GM12878 (cell line): Measurements from ENCODE around the gene PTPRU. TPM values are rescaled to one million over a fixed set of nuclear protein-coding genes. Genes with fewer than 3 reads are reported as not detected.

ENCODE experiments used
- ATAC-seq: fragments of 200-7000 bp; cut with Tn5 transposase; 3 replicates; pipeline ENCODE4 v1.9.1; 2020; ENCODE audit warnings: mild to moderate bottlenecking, moderate library complexity
- BruUV-seq: library from RNA; stranded (reverse); fragments of 400-500 nt; replicated peaks from 2 replicates; lab custom pipeline; 2021; lab: Mats Ljungman, UMichigan
- CTCF ChIA-PET: fragments of 300-600 bp; sonication (Branson Sonifier 250); formaldehyde crosslinking; extraction: SDS; loops from one replicate; lab custom pipeline; 2021; ENCODE audit warnings: inconsistent platforms; lab: Yijun Ruan, JAX
- POLR2A ChIA-PET: fragments of 350-600 bp; formaldehyde crosslinking; extraction: SDS; loops from one replicate; lab custom pipeline; 2021; ENCODE audit warnings: inconsistent platforms; lab: Charles Lee
- RAD21 ChIA-PET: fragments of 300-600 bp; sonication (Branson Sonifier 250); formaldehyde crosslinking; loops from one replicate; lab custom pipeline; 2023; ENCODE audit warnings: antibody characterized with exemption; ENCODE audit not compliant: unreplicated experiment; lab: Charles Lee
- SMC1A ChIA-PET: fragments of 300-600 bp; sonication (Branson Sonifier 250); formaldehyde crosslinking; loops from one replicate; lab custom pipeline; 2023; ENCODE audit not compliant: unreplicated experiment, uncharacterized antibody; lab: Charles Lee
- DNase-seq: peaks from one replicate; pipeline ENCODE4 v3.0.0-alpha.2; 2011; ENCODE audit warnings: low read depth, low spot score
- FAIRE-seq: peaks from 3 replicates; lab custom pipeline; 2011; peaks lifted over from hg19 to GRCh38; lab: Jason Lieb, UNC
- H2AFZ ChIP-seq: 2 replicates; pipeline ENCODE4 v1.6.0; 2011; ENCODE audit warnings: low read depth, low read length, control low read depth; ENCODE audit not compliant: control insufficient read depth
- H3K27ac ChIP-seq: 2 replicates; pipeline ENCODE4 v1.5.1; 2011; ENCODE audit warnings: control low read depth; ENCODE audit not compliant: control insufficient read depth, insufficient read depth
- H3K27me3 ChIP-seq, 2 experiments: replicated peaks in 1 of 2; 2 replicates each; pipeline versions ENCODE4 v1.6.0 to v1.6.1; 2011; ENCODE audit warnings: low read length in 1 of 2; ENCODE audit not compliant: control insufficient read depth in 2 of 2, insufficient read depth in 2 of 2
- H3K36me3 ChIP-seq, 2 experiments: 2 replicates each; pipeline ENCODE4 v1.5.1; 2011; ENCODE audit warnings: low read length in 1 of 2; ENCODE audit not compliant: control insufficient read depth in 2 of 2, insufficient read depth in 2 of 2
- H3K4me1 ChIP-seq: 2 replicates; pipeline ENCODE4 v1.6.1; 2011; ENCODE audit warnings: mild to moderate bottlenecking, low read length, moderate library complexity, mixed read lengths; ENCODE audit not compliant: control insufficient read depth, insufficient read depth
- H3K4me2 ChIP-seq: 2 replicates; pipeline ENCODE4 v1.6.0; 2011; ENCODE audit warnings: control low read depth; ENCODE audit not compliant: control insufficient read depth, insufficient read depth
- H3K4me3 ChIP-seq: fragments of 200-600 bp; sonication (generic); 2 replicates; pipeline ENCODE4 v1.5.1; 2016
- H3K79me2 ChIP-seq: 2 replicates; pipeline ENCODE4 v1.6.0; 2011; ENCODE audit warnings: low read length; ENCODE audit not compliant: control insufficient read depth, insufficient read depth
- H3K9ac ChIP-seq: 2 replicates; pipeline ENCODE4 v1.8.0; 2011; ENCODE audit warnings: low read length, control low read depth, mixed read lengths; ENCODE audit not compliant: control insufficient read depth, insufficient read depth
- H3K9me3 ChIP-seq: replicated peaks from 3 replicates; pipeline ENCODE4 v1.5.1; 2011; ENCODE audit warnings: mild to moderate bottlenecking, low read length; ENCODE audit not compliant: control insufficient read depth, insufficient read depth
- H4K20me1 ChIP-seq: 2 replicates; pipeline ENCODE4 v1.6.0; 2011; ENCODE audit not compliant: control insufficient read depth, insufficient read depth
- CTCF ChIP-seq, 3 experiments: IDR thresholded peaks in 2 of 3; conservative IDR thresholded peaks in 1 of 3; 2 replicates each; pipeline ENCODE4 v1.5.1; 2011; ENCODE audit warnings: low read depth in 3 of 3, low read length in 3 of 3, mild to moderate bottlenecking in 3 of 3, control low read depth in 2 of 3, moderate library complexity in 2 of 3, inconsistent platforms in 1 of 3, mixed read lengths in 1 of 3; ENCODE audit not compliant: control insufficient read depth in 2 of 3, insufficient read depth in 1 of 3; ENCODE audit errors: extremely low read depth in 1 of 3
- HDAC6 ChIP-seq: fragments of 200-600 bp; sonication (generic); IDR thresholded peaks from one replicate; pipeline ENCODE4 v1.8.0; 2017; ENCODE audit warnings: antibody characterized with exemption; ENCODE audit not compliant: unreplicated experiment
- IRF5 ChIP-seq: fragments of 450-650 bp; IDR thresholded peaks from 2 replicates; pipeline ENCODE4 v1.6.1; 2017; ENCODE audit warnings: borderline replicate concordance
- NFYB ChIP-seq: IDR thresholded peaks from 2 replicates; pipeline ENCODE4 v1.6.1; 2011; ENCODE audit warnings: low read depth, mild to moderate bottlenecking, low read length, improper control_type of control experiment, moderate library complexity; ENCODE audit not compliant: insufficient read depth
- POLR2AphosphoS2 ChIP-seq: IDR thresholded peaks from 2 replicates; pipeline ENCODE4 v1.6.1; 2011; ENCODE audit warnings: low read depth, mild to moderate bottlenecking, low read length, improper control_type of control experiment, moderate library complexity
- RAD21 ChIP-seq: IDR thresholded peaks from 2 replicates; pipeline ENCODE4 v1.6.1; 2011; ENCODE audit warnings: mild to moderate bottlenecking, low read depth, low read length, moderate library complexity; ENCODE audit not compliant: insufficient read depth
- RB1 ChIP-seq: fragments of 450-650 bp; formaldehyde crosslinking; IDR thresholded peaks from 2 replicates; pipeline ENCODE4 v1.6.1; 2017; ENCODE audit warnings: mild to moderate bottlenecking, borderline replicate concordance
- SMC3 ChIP-seq: IDR thresholded peaks from 2 replicates; pipeline ENCODE4 v1.6.1; 2011; ENCODE audit warnings: low read length, improper control_type of control experiment, borderline replicate concordance
- SUZ12 ChIP-seq: fragments of 200-600 bp; sonication (generic); IDR thresholded peaks from one replicate; pipeline ENCODE4 v1.6.1; 2018; ENCODE audit warnings: antibody characterized with exemption, mild to moderate bottlenecking; ENCODE audit not compliant: unreplicated experiment
- YBX1 ChIP-seq: fragments of 450-650 bp; IDR thresholded peaks from 2 replicates; pipeline ENCODE4 v1.6.1; 2016; ENCODE audit warnings: antibody characterized with exemption
- WGBS: methylation state at CpG from one replicate; pipeline ENCODE4 v1.1.6; 2016; ENCODE audit warnings: low lambda C conversion rate; ENCODE audit not compliant: insufficient replicate concordance, insufficient coverage; ENCODE audit errors: missing lambda C conversion rate; 5-methylcytosine and 5-hydroxymethylcytosine counted together
- in situ Hi-C: fragments of 300-500 bp; cut with MboI; formaldehyde crosslinking; loops from 9 replicates; pipeline ENCODE4 v1.14.3; 2018; ENCODE audit warnings: mixed read lengths
- intact Hi-C: fragments of 100-400 bp; cut with micrococcal nuclease; formaldehyde crosslinking; loops from one replicate; pipeline ENCODE4 v1.14.2; 2022; ENCODE audit not compliant: unreplicated experiment
- polyA plus RNA-seq, 11 experiments: library from polyadenylated mRNA; depleted of rRNA in 4 of 11; unstranded in 6 of 11; stranded (reverse) in 5 of 11; fragments of >200 nt; fragmentation: Nextera tagmentation in 4 of 11; fragmentation: Illumina TruSeq in 1 of 11; extraction: Ambion mirVana in 4 of 11; extraction: Trizol in 1 of 11; gene quantifications; 1 replicate in 1 of 11; 2 replicates in 10 of 11; pipeline versions ENCODE4 v1.2.1 to v1.2.3, GENCODE V29; 2011 to 2016; ENCODE audit warnings: inconsistent platforms in 2 of 11, missing spikeins in 2 of 11, low read depth in 1 of 11
- total RNA-seq, 4 experiments: library from RNA; depleted of rRNA in 3 of 4; stranded (reverse); fragments of >200 nt in 3 of 4; fragmentation: Illumina TruSeq in 1 of 4; extraction: Trizol in 1 of 4; gene quantifications; 2 replicates each; pipeline versions ENCODE4 v1.2.1 to v1.2.3, GENCODE V29; 2013 to 2021
- TF ChIP-seq, protein P1 (sequence below): fragments of 450-650 bp; IDR thresholded peaks from 2 replicates; pipeline ENCODE4 v1.6.1; 2014; ENCODE audit warnings: mild to moderate bottlenecking
- TF ChIP-seq, protein P2 (sequence below): IDR thresholded peaks from 2 replicates; pipeline ENCODE4 v1.6.1; 2011; ENCODE audit warnings: borderline replicate concordance, low read depth, mild to moderate bottlenecking, moderate library complexity, low read length; ENCODE audit not compliant: insufficient read depth, poor library complexity, severe bottlenecking

PTPRU gene
- total and polyA plus RNA-seq, 10 of the 15 experiments (the other 5 are each of a cell fraction or from before 2014, with no cell fraction given), result 0.04 to 2.5 (median 0.73) TPM

GRCh38 chr1:29197590-29197924, 38.8 kb upstream of the PTPRU start:
- H3K4me3 ChIP-seq, result no peak overlapping the region
- peaks cover 5 to 18% of the 10 kb centered on the region in 2 experiments for H3K36me3 ChIP-seq
- H3K4me1 ChIP-seq, result peaks cover 2% of the 10 kb centered on the region; the same call in 1 of the 2 replicates
- ChIA-PET SMC1A (interaction anchor here (0.7 to 8.3 kb wide), 11 partner anchors 10 to 413 kb away, joined by 3 to 127 read pairs (median 4); partner anchors contain the start of gene SRSF4), RAD21 (interaction anchor here (0.5 to 2.0 kb wide), 10 partner anchors 8 to 320 kb away, joined by 3 to 15 read pairs (median 6); partner anchors contain the start of gene SRSF4), POLR2A (interaction anchor here (0.5 to 1.8 kb wide), 3 partner anchors 16 to 414 kb away, joined by 3 to 10 read pairs (median 3); partner anchors contain the start of gene SRSF4), CTCF (interaction anchor here (0.7 to 5.2 kb wide), 22 partner anchors 10 to 788 kb away, joined by 3 to 44 read pairs (median 4); partner anchors contain the start of gene SRSF4)
- in situ Hi-C loops, result loop anchor here (5.0 kb wide), 2 partner anchors 315 to 415 kb away; no protein-coding TSS in a partner anchor
- H3K4me2 ChIP-seq, result no peak overlapping the region
- H3K27ac ChIP-seq, result no peak overlapping the region
- no peaks in the 10 kb centered on the region for H3K27me3 ChIP-seq
- no TSS peak for BruUV-seq
- no peak overlapping the region for H3K9ac ChIP-seq
- DNase-seq, result no peak
- no peaks in the 10 kb centered on the region for H4K20me1 ChIP-seq
- 100% methylated on average over 2 of the region's 2 CpGs for WGBS
- no peaks in the 10 kb centered on the region for H3K9me3 ChIP-seq
- ATAC-seq, result peak; percentile 97
- intact Hi-C loops, result no loop called here
- TF ChIP-seq POLR2AphosphoS2 (no peak), SMC3 (peak; percentile 37; the same call in 1 of the 2 replicates), IRF5 (no peak), YBX1 (no peak), HDAC6 (no peak), NFYB (no peak), SUZ12 (no peak), RB1 (no peak), CTCF (IDR thresholded peaks at IDR 0.05 in 2 of 3, conservative IDR thresholded peaks at IDR 0.05 in 1 of 3; ENCODE audit: control insufficient read depth in 2 of 3, extremely low read depth in 1 of 3, insufficient read depth in 1 of 3, low read depth in 3 of 3, low read length in 3 of 3) (peak; percentile 32 to 55 (median 47); a peak in 5 of 6 replicates), RAD21 (peak; percentile 41)
- TF ChIP-seq, protein P1, sequence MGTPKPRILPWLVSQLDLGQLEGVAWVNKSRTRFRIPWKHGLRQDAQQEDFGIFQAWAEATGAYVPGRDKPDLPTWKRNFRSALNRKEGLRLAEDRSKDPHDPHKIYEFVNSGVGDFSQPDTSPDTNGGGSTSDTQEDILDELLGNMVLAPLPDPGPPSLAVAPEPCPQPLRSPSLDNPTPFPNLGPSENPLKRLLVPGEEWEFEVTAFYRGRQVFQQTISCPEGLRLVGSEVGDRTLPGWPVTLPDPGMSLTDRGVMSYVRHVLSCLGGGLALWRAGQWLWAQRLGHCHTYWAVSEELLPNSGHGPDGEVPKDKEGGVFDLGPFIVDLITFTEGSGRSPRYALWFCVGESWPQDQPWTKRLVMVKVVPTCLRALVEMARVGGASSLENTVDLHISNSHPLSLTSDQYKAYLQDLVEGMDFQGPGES, result no peak
- TF ChIP-seq, protein P2, sequence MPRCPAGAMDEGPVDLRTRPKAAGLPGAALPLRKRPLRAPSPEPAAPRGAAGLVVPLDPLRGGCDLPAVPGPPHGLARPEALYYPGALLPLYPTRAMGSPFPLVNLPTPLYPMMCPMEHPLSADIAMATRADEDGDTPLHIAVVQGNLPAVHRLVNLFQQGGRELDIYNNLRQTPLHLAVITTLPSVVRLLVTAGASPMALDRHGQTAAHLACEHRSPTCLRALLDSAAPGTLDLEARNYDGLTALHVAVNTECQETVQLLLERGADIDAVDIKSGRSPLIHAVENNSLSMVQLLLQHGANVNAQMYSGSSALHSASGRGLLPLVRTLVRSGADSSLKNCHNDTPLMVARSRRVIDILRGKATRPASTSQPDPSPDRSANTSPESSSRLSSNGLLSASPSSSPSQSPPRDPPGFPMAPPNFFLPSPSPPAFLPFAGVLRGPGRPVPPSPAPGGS, result no peak
- H3K79me2 ChIP-seq, result no peaks in the 10 kb centered on the region
- H2AFZ ChIP-seq, result no peak overlapping the region
- peak; percentile 38 for FAIRE-seq
